GM19438 (cell line): ENCODE results near the gene DMD.

Experiments used
- ATAC-seq: cut with Tn5 transposase; IDR thresholded peaks from one replicate; pipeline ENCODE4 v1.9.1; 2021; ENCODE audit warnings: low read depth; ENCODE audit not compliant: unreplicated experiment

Gene DMD

GRCh38 chrX:31572360-31572759 is 1639.0 kb downstream of the DMD start:
- no peak for ATAC-seq

GRCh38 chrX:31570658-31571057 is 1640.7 kb downstream of the DMD start:
- ATAC-seq, result no peak

GRCh38 chrX:31563792-31564191 is 1647.6 kb downstream of the DMD start:
- no peak for ATAC-seq

- ATAC-seq, result no peak
These were observed 1655.8 kb downstream of the DMD start for GRCh38 chrX:31555506-31555905.

- ATAC-seq, result no peak
These were observed 1659.4 kb downstream of the DMD start for GRCh38 chrX:31551913-31552312.

- ATAC-seq, result no peak
These were observed 1661.2 kb downstream of the DMD start for GRCh38 chrX:31550158-31550557.

- ATAC-seq, result no peak
These were observed 1663.5 kb downstream of the DMD start for GRCh38 chrX:31547816-31548215.

GRCh38 chrX:31547416-31547815 is 1663.9 kb downstream of the DMD start:
- no peak for ATAC-seq

- no peak for ATAC-seq
These were observed 1665.2 kb downstream of the DMD start for GRCh38 chrX:31546126-31546525.

- no peak for ATAC-seq
These were observed 1665.6 kb downstream of the DMD start for GRCh38 chrX:31545726-31546125.

GRCh38 chrX:31545191-31545590 is 1666.2 kb downstream of the DMD start:
- ATAC-seq, result no peak

- no peak for ATAC-seq
These were observed 1667.7 kb downstream of the DMD start for GRCh38 chrX:31543634-31544033.

GRCh38 chrX:31542566-31542965 is 1668.8 kb downstream of the DMD start:
- ATAC-seq, result no peak

- no peak for ATAC-seq
These were observed 1671.0 kb downstream of the DMD start for GRCh38 chrX:31540313-31540712.

- ATAC-seq, result no peak
These were observed 1683.8 kb downstream of the DMD start for GRCh38 chrX:31527455-31528126.

GRCh38 chrX:31523884-31524536 is 1687.3 kb downstream of the DMD start:
- ATAC-seq, result no peak

- ATAC-seq, result no peak
These were observed 1688.6 kb downstream of the DMD start for GRCh38 chrX:31522760-31523159.

- ATAC-seq, result no peak
These were observed 1689.4 kb downstream of the DMD start for GRCh38 chrX:31521941-31522340.

- no peak for ATAC-seq
These were observed 1694.8 kb downstream of the DMD start for GRCh38 chrX:31516527-31516926.

GRCh38 chrX:31508338-31508737 is 1703.0 kb downstream of the DMD start:
- ATAC-seq, result no peak

- no peak for ATAC-seq
These were observed 1704.4 kb downstream of the DMD start for GRCh38 chrX:31506928-31507327.

- no peak for ATAC-seq
These were observed 1705.0 kb downstream of the DMD start for GRCh38 chrX:31506360-31506759.
